ENCODE results near the gene THOC7. TPM values are rescaled to one million over a fixed set of nuclear protein-coding genes. Genes with fewer than 3 reads are reported as not detected.
A peak's percentile ranks its signal among the peaks of the same experiment; 100 is the strongest.

THOC7 gene
- total RNA-seq, 1 donor from 2014 or later: 141 TPM

DNA sequence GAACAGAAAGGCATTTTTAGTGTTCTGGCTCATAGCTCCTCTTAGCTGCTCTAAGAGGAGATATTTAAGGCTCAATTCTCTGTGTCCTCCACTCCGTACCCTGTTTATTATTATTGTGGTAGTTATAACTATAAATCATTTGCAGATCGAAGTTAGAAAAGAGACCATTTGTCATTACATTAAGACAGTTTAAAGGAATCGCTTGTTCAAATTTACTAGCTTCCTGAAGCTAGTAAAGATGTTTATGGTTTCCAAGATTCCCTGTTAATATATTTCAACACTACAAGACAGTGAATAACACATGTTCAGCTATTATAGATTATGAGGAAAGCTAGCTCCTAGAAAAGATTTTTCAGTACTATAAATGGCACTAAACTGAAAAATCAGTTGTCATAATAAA lies 12.7 kb upstream of the THOC7 start:
- no peaks in the 10 kb centered on the region for H3K9me3 Mint-ChIP-seq

DNA sequence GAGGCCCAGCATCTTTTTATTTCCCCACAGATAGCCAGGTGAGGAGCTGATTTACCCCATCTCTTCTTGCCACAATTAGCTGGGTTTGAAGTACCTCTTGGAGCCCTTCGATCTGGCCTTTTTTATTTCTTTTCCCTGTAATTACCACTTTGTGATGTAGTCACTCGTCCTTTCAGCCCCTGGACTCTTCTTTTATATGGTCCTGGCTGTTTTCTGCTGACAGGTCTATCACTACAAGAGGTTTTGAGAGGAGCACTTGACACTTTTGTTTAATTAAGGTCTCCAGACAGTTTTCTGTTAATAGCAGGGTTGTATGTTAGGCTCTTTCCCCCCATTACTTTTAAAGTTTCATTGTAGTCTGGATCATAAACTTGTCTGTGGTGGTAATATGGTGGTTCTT lies 11.9 kb upstream of the THOC7 start:
- Histone ChIP-seq H3F3A (ENCODE audit: low read depth) (no peaks in the 10 kb centered on the region), H3K79me2 (ENCODE audit: low read depth) (peaks cover 98% of the 10 kb centered on the region), H3K27me3 (no peaks in the 10 kb centered on the region), H3K4me2 (no peak overlapping the region), H3K27ac (no peak overlapping the region), H3K9me3 (ENCODE audit: low read depth) (no peaks in the 10 kb centered on the region), H2AFZ (replicated peaks) (no peak overlapping the region), H4K20me1 (ENCODE audit: low read depth) (peaks cover 81% of the 10 kb centered on the region), H3K4me3 (no peak overlapping the region), H3K36me3 (no peaks in the 10 kb centered on the region), H3K9ac (no peak overlapping the region), H3K4me1 (peaks cover 30% of the 10 kb centered on the region)
- Mint-ChIP-seq H3K27ac (no peak overlapping the region), H3K4me3 (no peak overlapping the region), H3K36me3 (peaks cover 5% of the 10 kb centered on the region), H3K9me3 (no peaks in the 10 kb centered on the region), H3K4me1 (peaks cover 42% of the 10 kb centered on the region), H3K27me3 (ENCODE audit: insufficient read depth, low read depth) (no peaks in the 10 kb centered on the region)
- no peak for DNase-seq (ENCODE audit: low spot score)
- TF ChIP-seq, protein P1, sequence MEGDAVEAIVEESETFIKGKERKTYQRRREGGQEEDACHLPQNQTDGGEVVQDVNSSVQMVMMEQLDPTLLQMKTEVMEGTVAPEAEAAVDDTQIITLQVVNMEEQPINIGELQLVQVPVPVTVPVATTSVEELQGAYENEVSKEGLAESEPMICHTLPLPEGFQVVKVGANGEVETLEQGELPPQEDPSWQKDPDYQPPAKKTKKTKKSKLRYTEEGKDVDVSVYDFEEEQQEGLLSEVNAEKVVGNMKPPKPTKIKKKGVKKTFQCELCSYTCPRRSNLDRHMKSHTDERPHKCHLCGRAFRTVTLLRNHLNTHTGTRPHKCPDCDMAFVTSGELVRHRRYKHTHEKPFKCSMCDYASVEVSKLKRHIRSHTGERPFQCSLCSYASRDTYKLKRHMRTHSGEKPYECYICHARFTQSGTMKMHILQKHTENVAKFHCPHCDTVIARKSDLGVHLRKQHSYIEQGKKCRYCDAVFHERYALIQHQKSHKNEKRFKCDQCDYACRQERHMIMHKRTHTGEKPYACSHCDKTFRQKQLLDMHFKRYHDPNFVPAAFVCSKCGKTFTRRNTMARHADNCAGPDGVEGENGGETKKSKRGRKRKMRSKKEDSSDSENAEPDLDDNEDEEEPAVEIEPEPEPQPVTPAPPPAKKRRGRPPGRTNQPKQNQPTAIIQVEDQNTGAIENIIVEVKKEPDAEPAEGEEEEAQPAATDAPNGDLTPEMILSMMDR (IDR thresholded peaks at IDR 0.05): no peak
- TF ChIP-seq EZH2phosphoT487 (IDR thresholded peaks at IDR 0.05) (no peak), EZH2 (IDR thresholded peaks at IDR 0.05) (no peak)

More for the DNA sequence above, 12.7 kb upstream of the THOC7 start:
- Histone ChIP-seq H3K9ac (no peak overlapping the region), H3K9me3 (ENCODE audit: low read depth) (no peaks in the 10 kb centered on the region), H3F3A (ENCODE audit: low read depth) (no peaks in the 10 kb centered on the region), H3K4me2 (no peak overlapping the region), H2AFZ (replicated peaks) (no peak overlapping the region), H3K4me1 (peaks cover 28% of the 10 kb centered on the region), H3K4me3 (no peak overlapping the region), H4K20me1 (ENCODE audit: low read depth) (peaks cover 81% of the 10 kb centered on the region), H3K27ac (no peak overlapping the region), H3K36me3 (no peaks in the 10 kb centered on the region), H3K27me3 (no peaks in the 10 kb centered on the region), H3K79me2 (ENCODE audit: low read depth) (peaks cover 98% of the 10 kb centered on the region)
- peaks cover 37% of the 10 kb centered on the region for H3K4me1 Mint-ChIP-seq
- DNase-seq (ENCODE audit: low spot score): no peak
- no peak overlapping the region for H3K4me3 Mint-ChIP-seq
- peak overlapping the region; percentile 13 for H3K27ac Mint-ChIP-seq
- H3K36me3 Mint-ChIP-seq: peaks cover 5% of the 10 kb centered on the region
- TF ChIP-seq EZH2 (IDR thresholded peaks at IDR 0.05): no peak
- TF ChIP-seq, protein P1 (IDR thresholded peaks at IDR 0.05): no peak
- no peak for TF ChIP-seq EZH2phosphoT487 (IDR thresholded peaks at IDR 0.05)
- no peaks in the 10 kb centered on the region for H3K27me3 Mint-ChIP-seq (ENCODE audit: insufficient read depth, low read depth)

DNA sequence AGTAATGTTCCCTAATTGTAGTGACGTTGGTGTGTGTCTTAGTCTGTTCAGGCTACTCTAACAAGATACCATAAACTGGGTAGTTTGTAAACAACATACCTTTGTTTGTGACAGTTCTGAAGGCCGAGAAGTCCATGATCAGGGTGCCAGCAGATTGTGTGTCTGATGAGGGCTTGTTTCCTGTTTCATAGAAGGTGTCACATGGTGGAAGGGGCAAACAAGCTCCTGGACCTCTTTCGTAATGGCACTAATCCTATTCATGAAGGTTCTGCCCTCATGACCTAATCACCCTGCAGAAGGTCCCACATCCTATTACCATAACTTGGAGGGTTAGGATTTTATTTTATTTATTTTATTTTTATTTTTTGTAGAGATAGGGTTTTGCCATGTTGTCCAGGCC lies 11.2 kb upstream of the THOC7 start:
- Histone ChIP-seq H3K79me2 (ENCODE audit: low read depth) (peaks cover 98% of the 10 kb centered on the region), H3K27me3 (no peaks in the 10 kb centered on the region), H3K27ac (no peak overlapping the region), H3K9ac (no peak overlapping the region), H4K20me1 (ENCODE audit: low read depth) (peaks cover 83% of the 10 kb centered on the region), H2AFZ (replicated peaks) (no peak overlapping the region), H3K4me1 (peaks cover 32% of the 10 kb centered on the region), H3F3A (ENCODE audit: low read depth) (no peaks in the 10 kb centered on the region), H3K9me3 (ENCODE audit: low read depth) (no peaks in the 10 kb centered on the region), H3K4me3 (no peak overlapping the region), H3K4me2 (no peak overlapping the region), H3K36me3 (no peaks in the 10 kb centered on the region)
- TF ChIP-seq, protein P1 (IDR thresholded peaks at IDR 0.05): no peak
- TF ChIP-seq EZH2phosphoT487 (IDR thresholded peaks at IDR 0.05) (no peak), EZH2 (IDR thresholded peaks at IDR 0.05) (no peak)
- H3K4me1 Mint-ChIP-seq: peaks cover 42% of the 10 kb centered on the region
- no peaks in the 10 kb centered on the region for H3K9me3 Mint-ChIP-seq
- DNase-seq (ENCODE audit: low spot score): no peak
- H3K27me3 Mint-ChIP-seq (ENCODE audit: insufficient read depth, low read depth): no peaks in the 10 kb centered on the region
- no peak overlapping the region for H3K27ac Mint-ChIP-seq
- no peak overlapping the region for H3K4me3 Mint-ChIP-seq
- H3K36me3 Mint-ChIP-seq: peaks cover 5% of the 10 kb centered on the region
